HG03520 (cell line): ENCODE measurements around the gene LIG1.

ENCODE experiments used
- ATAC-seq: cut with Tn5 transposase; IDR thresholded peaks from one replicate; pipeline ENCODE4 v1.9.1; 2021; ENCODE audit warnings: mild to moderate bottlenecking, moderate library complexity; ENCODE audit not compliant: unreplicated experiment

The LIG1 gene

GRCh38 chr19:48182434-48182833, 12.3 kb upstream of the LIG1 start:
- no peak for ATAC-seq

DNA sequence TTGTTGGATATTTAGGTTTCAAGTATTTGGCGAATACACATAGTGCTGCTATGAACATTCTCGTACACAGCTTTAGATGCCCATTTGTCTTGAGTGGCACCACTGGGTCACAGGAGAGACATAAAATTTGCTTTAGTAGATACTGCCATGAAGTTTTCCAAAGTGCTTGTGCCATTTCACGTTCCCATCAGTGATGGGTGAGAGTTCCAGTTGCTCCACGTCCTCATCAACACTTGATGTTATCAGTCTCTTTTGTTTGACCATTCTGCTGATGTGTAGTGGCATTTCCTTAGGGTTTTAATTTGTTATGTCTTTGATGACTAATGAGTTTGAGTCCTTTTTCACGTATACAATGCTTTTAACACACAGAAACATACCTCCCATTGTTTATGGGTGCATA, 11.4 kb upstream of the LIG1 start:
- ATAC-seq, result no peak

GRCh38 chr19:48176226-48176625, 6.1 kb upstream of the LIG1 start:
- ATAC-seq, result no peak

DNA sequence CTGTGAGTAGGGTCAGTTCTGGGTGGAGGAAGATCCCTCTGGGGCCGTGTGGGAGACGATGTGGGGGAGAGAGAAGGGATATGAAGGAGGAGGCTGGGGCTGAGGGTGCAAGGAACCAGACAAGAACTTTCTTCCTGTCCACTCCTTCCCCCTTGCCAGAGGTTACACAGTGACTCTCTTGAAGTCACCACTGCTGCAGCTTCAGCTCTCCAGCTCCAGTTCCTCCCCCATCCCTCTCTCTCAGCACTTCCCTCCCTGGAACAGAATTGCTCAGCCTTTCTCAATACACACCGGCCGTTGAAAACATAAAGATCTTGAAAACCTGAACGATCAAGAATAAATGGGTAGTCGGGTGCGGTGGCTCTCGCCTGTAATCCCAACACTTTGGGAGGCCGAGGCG, 5.4 kb upstream of the LIG1 start:
- ATAC-seq, result no peak

- no peak for ATAC-seq
Observed at GRCh38 chr19:48174445-48175030, 4.4 kb upstream of the LIG1 start.

DNA sequence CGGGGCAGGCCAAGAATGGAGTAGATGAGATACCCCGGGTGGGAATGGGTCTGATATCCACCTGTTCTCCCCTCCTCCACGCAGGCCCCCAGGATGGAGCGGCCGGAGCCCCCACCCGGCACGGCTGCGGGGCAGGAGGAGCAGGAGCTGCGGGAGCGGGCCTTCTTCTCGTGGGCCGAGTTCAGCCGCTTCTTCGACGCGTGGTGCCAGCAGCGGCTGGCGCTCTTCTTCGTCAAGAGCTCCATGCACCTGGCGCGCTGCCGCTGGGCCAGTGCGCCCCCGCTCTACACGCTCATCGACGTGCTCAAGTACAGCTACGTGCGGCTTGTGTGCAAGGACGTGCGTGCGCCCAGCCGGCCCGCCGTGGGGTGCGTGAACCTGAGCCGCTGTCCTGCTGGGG, 1.6 kb upstream of the LIG1 start:
- no peak for ATAC-seq

DNA sequence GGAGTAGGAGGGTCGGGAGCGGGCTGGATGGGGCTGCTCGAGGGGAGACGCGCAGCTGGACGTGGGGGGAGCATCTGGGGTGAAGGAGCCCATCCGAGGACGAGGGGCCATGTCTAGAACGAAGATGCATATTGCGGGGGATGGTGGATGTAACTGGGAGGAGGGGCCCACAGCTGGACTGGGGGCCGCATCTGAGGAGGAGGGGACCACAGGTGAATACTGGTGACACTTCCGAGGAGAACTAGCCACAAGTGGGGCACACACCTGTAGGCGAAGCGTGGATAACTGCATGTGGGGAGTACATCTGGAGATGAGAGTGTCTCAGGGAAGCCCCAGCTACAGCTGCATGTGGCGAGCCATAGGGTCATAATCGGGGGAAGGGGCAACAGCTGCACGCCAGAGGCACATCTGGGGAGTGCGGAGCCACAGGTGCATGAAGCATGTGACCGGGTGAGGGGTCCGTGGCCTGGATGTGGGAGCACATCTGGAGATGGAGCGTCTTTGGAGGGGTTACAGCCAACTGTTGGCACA, 738 bp upstream of the LIG1 start:
- ATAC-seq, result no peak

DNA sequence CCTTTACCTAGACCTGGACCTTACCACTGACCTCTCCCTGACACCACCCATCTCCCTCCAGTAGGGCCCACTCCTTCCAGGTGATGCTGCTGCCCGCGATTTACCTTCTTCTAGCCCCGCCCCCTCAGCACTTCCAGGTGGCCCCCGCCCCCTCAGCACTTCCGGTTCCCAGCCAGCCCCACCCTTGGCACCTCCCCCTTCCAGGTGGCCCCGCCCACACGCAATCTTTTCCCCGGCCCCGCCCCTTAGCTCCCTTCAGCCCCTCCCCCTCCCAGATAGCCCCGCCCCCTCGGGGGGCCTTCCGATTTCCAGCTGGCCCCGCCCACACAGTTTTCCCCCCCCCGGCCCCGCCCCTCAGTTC, 586 bp downstream of the LIG1 start:
- peak; percentile 8 for ATAC-seq

DNA sequence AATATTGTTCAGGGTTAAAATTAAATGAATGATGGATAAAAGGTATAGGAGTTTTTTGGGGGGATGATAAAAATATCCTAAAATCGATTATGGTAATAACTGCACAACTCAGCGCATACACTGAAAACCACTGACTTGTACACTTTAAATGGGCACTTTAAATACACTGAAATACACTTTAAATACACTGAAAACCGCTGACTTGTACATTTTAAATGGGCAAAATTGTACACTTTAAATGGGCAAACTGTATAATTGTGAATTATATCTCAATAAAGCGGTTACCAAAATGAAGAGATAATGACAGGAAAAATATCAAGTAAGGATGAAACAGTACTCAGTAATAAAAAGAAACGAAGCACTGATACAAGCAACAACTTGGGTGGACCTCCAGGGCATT, 1.5 kb downstream of the LIG1 start:
- no peak for ATAC-seq

GRCh38 chr19:48158210-48158790, 11.8 kb downstream of the LIG1 start:
- ATAC-seq, result no peak

- ATAC-seq, result no peak
Observed at GRCh38 chr19:48154003-48154402, 16.1 kb downstream of the LIG1 start.

DNA sequence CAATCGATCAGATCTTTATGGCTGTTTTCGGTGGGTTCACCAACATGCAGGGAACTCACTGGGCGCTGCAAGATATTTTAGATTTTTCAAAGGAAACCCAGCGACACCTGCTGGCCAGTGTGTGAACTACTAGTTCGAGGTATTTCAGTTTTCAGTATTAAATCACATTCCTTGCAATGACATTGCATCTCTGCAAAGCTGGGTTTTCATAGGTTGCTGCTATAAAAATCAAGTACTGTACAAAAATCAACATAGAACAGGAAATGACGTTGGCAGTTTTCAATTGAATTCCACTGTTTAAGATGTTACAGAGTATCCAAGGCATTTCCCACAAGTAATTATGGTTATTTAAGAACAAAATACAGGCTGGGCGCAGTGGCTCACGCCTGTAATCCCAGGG, 17.6 kb downstream of the LIG1 start:
- no peak for ATAC-seq

GRCh38 chr19:48149430-48149829, 20.7 kb downstream of the LIG1 start:
- ATAC-seq, result no peak

GRCh38 chr19:48148576-48148975, 21.6 kb downstream of the LIG1 start:
- ATAC-seq, result no peak

DNA sequence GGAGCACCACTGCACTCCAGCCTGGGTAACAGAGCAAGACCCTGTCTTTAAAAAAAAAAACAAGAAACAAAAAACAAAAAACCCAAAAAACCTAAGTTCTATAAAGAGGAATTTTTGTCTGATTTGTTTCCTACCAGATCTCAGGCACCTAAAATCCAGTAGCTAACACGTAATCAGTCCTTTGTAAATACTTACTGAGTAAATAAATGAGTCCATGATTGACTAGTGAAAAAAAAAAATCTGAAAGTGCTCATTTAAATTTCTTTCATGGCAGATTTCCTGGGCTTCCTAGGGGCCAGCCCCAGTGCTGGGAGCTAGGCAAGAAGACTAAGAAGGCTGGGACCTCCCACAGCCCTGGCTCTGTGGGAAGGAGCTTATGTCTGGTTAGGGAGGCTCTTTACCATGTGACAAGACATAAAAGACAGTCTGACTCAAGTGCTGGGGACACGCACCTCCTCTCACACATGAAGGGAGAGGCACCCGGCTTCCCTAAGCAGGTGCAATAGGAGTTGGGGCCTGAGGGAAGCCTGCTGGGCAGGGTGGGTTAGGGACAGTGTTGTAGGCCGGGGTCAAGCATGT, 22.5 kb downstream of the LIG1 start:
- ATAC-seq, result no peak

- ATAC-seq, result no peak
Observed at GRCh38 chr19:48139053-48139452, 31.1 kb downstream of the LIG1 start.

DNA sequence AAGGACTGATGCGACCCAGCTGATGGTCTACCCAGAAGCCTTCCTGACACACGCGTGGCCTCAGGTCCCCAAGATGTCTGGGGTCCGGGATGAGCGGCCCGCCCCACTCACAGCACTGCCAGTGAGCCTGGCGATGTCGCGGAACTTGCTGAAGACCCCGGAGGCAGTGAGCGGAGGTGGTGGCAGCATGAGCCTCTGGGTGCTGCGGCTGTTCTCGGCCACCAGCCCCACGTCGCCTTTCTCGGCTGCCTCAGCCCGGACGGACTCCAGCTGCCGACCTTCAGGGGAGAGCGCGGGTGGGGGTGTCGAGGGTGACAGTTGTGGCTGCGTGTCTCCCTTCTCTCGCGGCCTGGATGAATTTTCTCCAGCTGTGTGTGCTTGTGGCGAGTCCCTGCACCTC, 32.7 kb downstream of the LIG1 start:
- ATAC-seq, result no peak

GRCh38 chr19:48136547-48136946, 33.6 kb downstream of the LIG1 start:
- ATAC-seq, result no peak

DNA sequence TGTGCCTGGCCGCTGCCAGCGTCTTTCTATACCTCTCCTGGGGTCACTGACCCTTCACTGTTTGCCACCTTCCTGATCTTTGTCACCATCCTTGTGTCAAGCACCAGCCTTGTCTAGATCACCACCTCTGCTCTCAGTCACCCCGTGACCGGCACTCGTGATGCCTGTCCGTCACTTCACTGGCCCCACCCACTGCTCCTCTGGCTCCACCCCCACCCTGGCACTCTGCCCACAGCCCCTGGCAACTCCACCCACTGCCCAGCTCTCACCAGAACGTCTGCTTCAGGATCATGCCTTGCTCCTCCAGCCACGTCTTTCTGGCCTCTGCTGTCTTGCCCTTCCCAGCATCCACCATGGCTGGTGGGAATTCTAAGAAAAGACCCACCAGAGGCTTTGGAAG, 34.7 kb downstream of the LIG1 start:
- no peak for ATAC-seq

DNA sequence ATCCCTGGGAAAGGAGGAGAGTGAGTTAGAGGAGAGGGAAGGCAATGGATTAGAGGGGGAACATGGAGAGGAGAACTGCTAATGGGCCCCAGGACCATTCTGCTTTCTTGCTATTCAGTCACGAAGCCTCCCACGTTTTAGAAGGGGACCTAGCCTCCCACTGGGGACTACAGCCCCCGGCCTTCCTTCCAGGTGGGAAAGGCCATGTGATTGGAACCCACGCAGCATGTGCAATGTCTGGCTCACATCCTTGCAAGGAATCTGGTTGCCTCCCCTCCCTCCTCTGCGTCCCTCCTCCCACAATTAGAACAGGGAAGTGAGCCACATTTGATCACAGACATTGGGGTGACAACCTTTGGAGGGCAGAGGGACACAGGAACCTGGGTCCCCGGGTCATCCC, 37.0 kb downstream of the LIG1 start:
- no peak for ATAC-seq

DNA sequence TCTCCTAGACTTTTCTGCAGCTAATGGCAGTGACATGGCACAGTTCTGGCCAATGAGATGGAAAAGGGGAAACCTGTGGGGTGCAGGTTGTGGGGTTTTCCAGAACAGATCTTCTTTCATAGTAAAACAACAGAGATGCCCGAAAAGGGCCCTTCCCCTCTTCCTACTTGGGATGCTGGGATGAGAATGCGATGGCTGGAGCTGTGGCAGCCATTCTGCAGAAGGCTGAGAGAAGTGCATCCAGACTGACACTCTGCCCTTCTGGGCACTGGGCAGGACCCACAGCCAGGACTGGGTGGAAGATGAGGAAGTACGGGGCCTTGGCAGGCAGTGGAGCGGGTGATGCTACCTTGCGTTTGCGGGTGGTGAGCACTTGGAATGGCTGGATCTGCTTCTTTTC, 42.6 kb downstream of the LIG1 start:
- no peak for ATAC-seq

- ATAC-seq, result no peak
Observed at GRCh38 chr19:48123907-48124651, 46.1 kb downstream of the LIG1 start.
